H9 (cell line): Measurements from ENCODE around the gene SYT3. TPM values are rescaled to one million over a fixed set of nuclear protein-coding genes. Genes with fewer than 3 reads are reported as not detected.

Experiments used
- DNase-seq: peaks from one replicate; pipeline ENCODE4 v3.0.0-alpha.2; 2017
- H2AFZ ChIP-seq: one replicate; pipeline ENCODE4 v1.6.1; 2013; ENCODE audit warnings: mild to moderate bottlenecking, low read length, control low read depth, moderate library complexity
- H2AK5ac ChIP-seq: 2 replicates; pipeline ENCODE4 v1.6.1; 2013; ENCODE audit warnings: low read length, control low read depth, mixed read lengths; ENCODE audit not compliant: insufficient read length
- H2BK120ac ChIP-seq: one replicate; pipeline ENCODE4 v1.6.1; 2013; ENCODE audit warnings: low read depth, mild to moderate bottlenecking, low read length, control low read depth, inconsistent platforms; ENCODE audit not compliant: poor library complexity, severe bottlenecking
- H2BK12ac ChIP-seq: 2 replicates; pipeline ENCODE4 v1.6.1; 2013; ENCODE audit warnings: low read length, control low read depth, mixed read lengths, low read depth; ENCODE audit not compliant: insufficient read length
- H2BK15ac ChIP-seq: 2 replicates; pipeline ENCODE4 v1.6.1; 2013; ENCODE audit warnings: low read depth, low read length, control low read depth
- H2BK20ac ChIP-seq: one replicate; pipeline ENCODE4 v1.6.1; 2013; ENCODE audit warnings: low read depth, mild to moderate bottlenecking, low read length, control low read depth, inconsistent platforms; ENCODE audit not compliant: poor library complexity, severe bottlenecking
- H2BK5ac ChIP-seq: 2 replicates; pipeline ENCODE4 v1.6.1; 2013; ENCODE audit warnings: low read length, control low read depth, mixed read lengths; ENCODE audit not compliant: insufficient read length
- H3K14ac ChIP-seq: 2 replicates; pipeline ENCODE4 v1.6.1; 2013; ENCODE audit warnings: low read length, control low read depth; ENCODE audit not compliant: insufficient read depth
- H3K18ac ChIP-seq: 2 replicates; pipeline ENCODE4 v1.6.1; 2013; ENCODE audit warnings: low read depth, mild to moderate bottlenecking, mixed read lengths, low read length, control low read depth; ENCODE audit not compliant: insufficient read length
- H3K23ac ChIP-seq: 2 replicates; pipeline ENCODE4 v1.6.1; 2013; ENCODE audit warnings: low read length, control low read depth, mixed read lengths, low read depth; ENCODE audit not compliant: insufficient read length
- H3K23me2 ChIP-seq: 2 replicates; pipeline ENCODE4 v1.6.1; 2013; ENCODE audit warnings: low read depth, mild to moderate bottlenecking, mixed read lengths, low read length, control low read depth; ENCODE audit not compliant: insufficient read length, poor library complexity, severe bottlenecking
- H3K27ac ChIP-seq: 2 replicates; pipeline ENCODE4 v1.5.1; 2013; ENCODE audit warnings: low read length, control low read depth, mixed read lengths, low read depth; ENCODE audit not compliant: insufficient read length
- H3K27me3 ChIP-seq: 2 replicates; pipeline ENCODE4 v1.6.1; 2013; ENCODE audit warnings: low read length, control low read depth, inconsistent platforms; ENCODE audit not compliant: insufficient read depth
- H3K4ac ChIP-seq: 2 replicates; pipeline ENCODE4 v1.6.1; 2013; ENCODE audit warnings: low read depth, mild to moderate bottlenecking, control low read depth, inconsistent platforms, low read length, moderate library complexity
- H3K4me1 ChIP-seq: 2 replicates; pipeline ENCODE4 v1.6.1; 2013; ENCODE audit warnings: low read length, control low read depth, inconsistent platforms; ENCODE audit not compliant: insufficient read depth
- H3K4me2 ChIP-seq: 2 replicates; pipeline ENCODE4 v1.6.1; 2013; ENCODE audit warnings: low read length, control low read depth, mixed read lengths; ENCODE audit not compliant: insufficient read length, insufficient read depth
- H3K56ac ChIP-seq: 2 replicates; pipeline ENCODE4 v1.6.1; 2013; ENCODE audit warnings: low read depth, mild to moderate bottlenecking, mixed read lengths, low read length, control low read depth; ENCODE audit not compliant: insufficient read length
- H3K79me1 ChIP-seq: 2 replicates; pipeline ENCODE4 v1.6.1; 2013; ENCODE audit warnings: low read depth, mild to moderate bottlenecking, moderate library complexity, low read length, control low read depth, inconsistent platforms; ENCODE audit not compliant: insufficient read depth, poor library complexity, severe bottlenecking
- H3K79me2 ChIP-seq: 2 replicates; pipeline ENCODE4 v1.6.1; 2013; ENCODE audit warnings: low read length, control low read depth, inconsistent platforms; ENCODE audit not compliant: insufficient read depth
- H3K9ac ChIP-seq: 2 replicates; pipeline ENCODE4 v1.6.1; 2013; ENCODE audit warnings: low read length, control low read depth, mixed read lengths; ENCODE audit not compliant: insufficient read length; ENCODE audit errors: extremely low read depth
- H3K9me3 ChIP-seq: one replicate; pipeline ENCODE4 v1.6.1; 2013; ENCODE audit warnings: low read depth, low read length, inconsistent platforms; ENCODE audit not compliant: control insufficient read depth
- H3T11ph ChIP-seq: one replicate; pipeline ENCODE4 v1.6.1; 2013; ENCODE audit warnings: mild to moderate bottlenecking, low read length, control low read depth, inconsistent platforms
- H4K20me1 ChIP-seq: one replicate; pipeline ENCODE4 v1.6.1; 2013; ENCODE audit not compliant: control insufficient read depth, insufficient read length, insufficient read depth
- H4K5ac ChIP-seq: 2 replicates; pipeline ENCODE4 v1.6.1; 2013; ENCODE audit warnings: low read depth, mild to moderate bottlenecking, mixed read lengths, low read length, control low read depth; ENCODE audit not compliant: insufficient read length
- H4K8ac ChIP-seq: replicated peaks from 2 replicates; pipeline ENCODE4 v1.6.1; 2013; ENCODE audit warnings: low read length, control low read depth, mixed read lengths, low read depth; ENCODE audit not compliant: insufficient read length
- H4K91ac ChIP-seq: 2 replicates; pipeline ENCODE4 v1.6.1; 2013; ENCODE audit warnings: low read depth, mild to moderate bottlenecking, moderate library complexity, mixed read lengths, low read length, control low read depth; ENCODE audit not compliant: insufficient read length
- H3K27ac Mint-ChIP-seq, 3 experiments: 2 replicates in 2 of 3; 3 replicates in 1 of 3; pipeline ENCODE4 v1.8.0; 2020 to 2021; ENCODE audit warnings: mixed read lengths in 3 of 3, mild to moderate bottlenecking in 1 of 3, moderate library complexity in 1 of 3
- H3K27me3 Mint-ChIP-seq: 2 replicates; pipeline ENCODE4 v1.8.0; 2021; ENCODE audit warnings: low read depth, mild to moderate bottlenecking, moderate library complexity, mixed read lengths
- H3K36me3 Mint-ChIP-seq, 3 experiments: 2 replicates in 2 of 3; 3 replicates in 1 of 3; pipeline ENCODE4 v1.8.0; 2020 to 2021; ENCODE audit warnings: low read depth in 3 of 3, mixed read lengths in 3 of 3; ENCODE audit not compliant: insufficient read depth in 1 of 3
- H3K4me1 Mint-ChIP-seq, 2 experiments: 2 replicates each; pipeline ENCODE4 v1.8.0; 2020; ENCODE audit warnings: mixed read lengths in 2 of 2
- H3K4me3 Mint-ChIP-seq, 2 experiments: 2 replicates in 1 of 2; 3 replicates in 1 of 2; pipeline ENCODE4 v1.8.0; 2020 to 2021; ENCODE audit warnings: mild to moderate bottlenecking in 2 of 2, mixed read lengths in 2 of 2, moderate library complexity in 1 of 2
- H3K9me3 Mint-ChIP-seq, 2 experiments: 2 replicates in 1 of 2; 3 replicates in 1 of 2; pipeline ENCODE4 v1.8.0; 2020; ENCODE audit warnings: mild to moderate bottlenecking in 2 of 2, mixed read lengths in 2 of 2, moderate library complexity in 1 of 2
- WGBS: extraction: QIAGEN DNeasy Blood & Tissue Kit; methylation state at CpG from one replicate; pipeline ENCODE4 v1.1.7; 2013; ENCODE audit warnings: missing lambda C conversion rate, low lambda C conversion rate, mixed read lengths; ENCODE audit not compliant: insufficient read length; ENCODE audit errors: extremely low coverage; 5-methylcytosine and 5-hydroxymethylcytosine counted together
- total RNA-seq: library from RNA; stranded (reverse); gene quantifications from 2 replicates; pipeline ENCODE4 v1.2.1, GENCODE V29; 2021
- TF ChIP-seq, protein P1 (sequence below): fragments of 200-600 bp; sonication (generic); conservative IDR thresholded peaks from 3 replicates; pipeline ENCODE4 v1.8.0; 2021; ENCODE audit warnings: antibody characterized with exemption, mild to moderate bottlenecking

Gene SYT3
- total RNA-seq, 1 experiment from 2014 or later = 3.1 TPM

DNA sequence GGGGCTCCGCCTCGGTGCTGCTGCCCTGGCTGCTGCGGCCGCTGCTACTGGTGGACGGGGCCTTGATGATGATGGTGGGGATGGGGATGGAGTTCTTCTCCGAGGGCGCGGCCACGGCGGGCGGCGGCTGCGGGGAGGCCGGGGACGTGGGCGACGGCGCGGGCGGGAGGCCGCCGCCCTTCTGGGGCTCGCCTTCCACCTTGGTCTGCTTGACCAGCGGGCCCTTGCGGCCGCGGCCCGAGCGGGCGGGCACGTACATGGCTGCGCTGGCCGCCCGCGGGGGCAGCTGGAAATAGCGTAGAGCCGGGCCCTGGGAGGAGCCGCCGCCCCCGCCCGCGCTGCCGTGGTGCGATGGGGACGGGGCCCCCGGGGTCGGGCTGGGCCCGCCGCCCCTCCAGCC, 28.7 kb upstream of the SYT3 start:
- TF ChIP-seq, protein P1, sequence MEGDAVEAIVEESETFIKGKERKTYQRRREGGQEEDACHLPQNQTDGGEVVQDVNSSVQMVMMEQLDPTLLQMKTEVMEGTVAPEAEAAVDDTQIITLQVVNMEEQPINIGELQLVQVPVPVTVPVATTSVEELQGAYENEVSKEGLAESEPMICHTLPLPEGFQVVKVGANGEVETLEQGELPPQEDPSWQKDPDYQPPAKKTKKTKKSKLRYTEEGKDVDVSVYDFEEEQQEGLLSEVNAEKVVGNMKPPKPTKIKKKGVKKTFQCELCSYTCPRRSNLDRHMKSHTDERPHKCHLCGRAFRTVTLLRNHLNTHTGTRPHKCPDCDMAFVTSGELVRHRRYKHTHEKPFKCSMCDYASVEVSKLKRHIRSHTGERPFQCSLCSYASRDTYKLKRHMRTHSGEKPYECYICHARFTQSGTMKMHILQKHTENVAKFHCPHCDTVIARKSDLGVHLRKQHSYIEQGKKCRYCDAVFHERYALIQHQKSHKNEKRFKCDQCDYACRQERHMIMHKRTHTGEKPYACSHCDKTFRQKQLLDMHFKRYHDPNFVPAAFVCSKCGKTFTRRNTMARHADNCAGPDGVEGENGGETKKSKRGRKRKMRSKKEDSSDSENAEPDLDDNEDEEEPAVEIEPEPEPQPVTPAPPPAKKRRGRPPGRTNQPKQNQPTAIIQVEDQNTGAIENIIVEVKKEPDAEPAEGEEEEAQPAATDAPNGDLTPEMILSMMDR = no peak
- Histone ChIP-seq H3K27me3 (peaks cover 14% of the 10 kb centered on the region; the same call in 1 of the 2 replicates), H2BK5ac (no peak overlapping the region), H2BK15ac (no peak overlapping the region), H3K9me3 (no peaks in the 10 kb centered on the region), H3K9ac (no peak overlapping the region), H3K4me1 (peaks cover 2% of the 10 kb centered on the region; the same call in 1 of the 2 replicates), H3K23ac (no peak overlapping the region), H3K79me1 (no peaks in the 10 kb centered on the region), H3K4ac (no peak overlapping the region), H2AFZ (no peak overlapping the region), H3K18ac (no peak overlapping the region), H3K14ac (no peak overlapping the region), H4K5ac (no peak overlapping the region), H3K4me2 (no peak overlapping the region), H2BK20ac (no peak overlapping the region), H4K20me1 (no peaks in the 10 kb centered on the region), H4K91ac (no peak overlapping the region), H4K8ac (no peak overlapping the region), H2BK12ac (no peak overlapping the region), H3K79me2 (no peaks in the 10 kb centered on the region), H3K23me2 (no peaks in the 10 kb centered on the region), H3K56ac (no peak overlapping the region), H2BK120ac (no peak overlapping the region), H2AK5ac (no peak overlapping the region), H3K27ac (no peak overlapping the region), H3T11ph (no peak overlapping the region)
- no peak overlapping the region for H3K27ac Mint-ChIP-seq
- H3K27me3 Mint-ChIP-seq = peaks cover 90% of the 10 kb centered on the region
- no peak overlapping the region for H3K4me3 Mint-ChIP-seq
- peaks cover 0 to 7% (median 2%) of the 10 kb centered on the region in 3 experiments; a peak in 3 of 7 replicates for H3K36me3 Mint-ChIP-seq
- no CpG with 5 or more reads among the region's 49 CpGs for WGBS
- DNase-seq = no peak
- peaks cover 10 to 21% of the 10 kb centered on the region in 2 experiments for H3K4me1 Mint-ChIP-seq
- H3K9me3 Mint-ChIP-seq = peaks cover 0 to 12% of the 10 kb centered on the region in 2 experiments; a peak in 3 of 5 replicates
